ENCODE measurements around the gene ANXA5. TPM values are rescaled to one million over a fixed set of nuclear protein-coding genes. Genes with fewer than 3 reads are reported as not detected.

The ANXA5 gene
- total RNA-seq (2022; extraction: Qiagen RNA extraction) = 502 to 676 TPM (median 509 TPM) in 5 replicates

DNA sequence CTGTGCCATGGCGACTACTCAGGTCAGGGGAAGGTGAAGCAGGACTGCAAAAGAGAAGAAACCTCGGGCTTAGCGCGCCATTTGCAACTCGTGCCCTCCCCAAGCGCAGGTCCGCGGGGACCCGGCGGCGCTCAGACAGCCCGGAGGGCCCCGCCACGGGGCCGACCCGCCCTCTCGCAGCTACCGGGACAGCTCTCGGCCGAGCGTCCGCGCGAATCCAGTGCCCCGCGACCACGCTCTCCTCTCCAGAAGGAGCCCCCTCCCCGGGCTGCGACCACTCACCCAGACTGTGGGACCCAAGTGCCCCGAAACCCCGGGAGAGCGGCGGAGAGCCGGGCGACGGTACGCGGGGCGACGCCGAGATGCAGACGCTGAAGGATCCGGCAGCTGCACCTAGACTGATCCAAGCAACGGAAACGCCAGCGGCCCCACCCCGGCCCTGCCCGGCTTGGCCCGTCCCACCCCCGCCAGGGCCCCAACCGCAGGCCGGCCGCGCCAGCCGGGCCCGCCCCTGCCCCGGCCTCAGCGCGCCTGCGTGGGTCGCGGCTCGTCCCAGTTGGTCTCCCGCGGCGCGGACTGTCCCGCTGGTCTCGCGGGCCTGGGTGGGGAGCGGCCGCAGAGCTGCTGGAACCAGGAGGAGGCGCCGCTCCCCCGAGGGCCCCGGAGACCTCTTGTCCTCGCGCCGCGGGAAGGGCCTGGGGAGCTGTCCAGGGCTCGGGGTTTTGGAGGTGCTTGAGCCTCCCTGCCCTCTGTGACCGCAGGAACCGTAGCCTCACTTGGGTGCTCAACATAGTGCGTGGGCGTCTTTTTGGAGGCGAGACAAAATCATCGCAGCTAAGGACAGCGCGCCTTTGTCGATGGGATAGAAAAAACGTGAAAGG, at the start of gene ANXA5:
Gene ANXA5, minus strand, starts transcription at position 400 of the 881 bp plus-strand sequence. Its CDS starts 391 bp downstream, at position 9.

Other genes starting within 250 kb of the ANXA5 start
- gene SMIM43, start 68.2 kb upstream of the ANXA5 start, total RNA-seq (2022; extraction: Qiagen RNA extraction) = 0.21 to 0.48 TPM (median 0.25 TPM) in 5 replicates
- gene EXOSC9, start 104.3 kb upstream of the ANXA5 start, total RNA-seq (2022; extraction: Qiagen RNA extraction) = 24.6 to 32.2 TPM (median 27.5 TPM) in 5 replicates
- gene CCNA2, start 126.9 kb upstream of the ANXA5 start, total RNA-seq (2022; extraction: Qiagen RNA extraction) = 37.6 to 51.4 TPM (median 45.1 TPM) in 5 replicates
- 11.9 to 16.1 TPM (median 14.1 TPM) in 5 replicates for gene BBS7, start 173.5 kb upstream of the ANXA5 start, total RNA-seq (2022; extraction: Qiagen RNA extraction)